ENCODE data around the gene EEIG2.
A peak's percentile ranks its signal among the peaks of the same experiment; 100 is the strongest.
"Not testable (repeated sequence)": the region's sequence is repeated elsewhere in the genome, so short reads cannot be mapped to it uniquely, and the experiment has no call there.

Gene EEIG2

GRCh38 chr1:108534759-108535158 is 25.1 kb upstream of the EEIG2 start:
- no peak overlapping the region for H3K4me3 ChIP-seq (ENCODE audit: low read depth, low read length)
- no peak for DNase-seq (ENCODE audit: low read depth)
- no peak for TF ChIP-seq CTCF (IDR thresholded peaks at IDR 0.05; ENCODE audit: low read depth, low read length, missing control alignments)

- H3K4me3 ChIP-seq (ENCODE audit: low read depth, low read length); DNase-seq (ENCODE audit: low read depth): not testable (repeated sequence)
Observed at GRCh38 chr1:108535315-108535897, 24.5 kb upstream of the EEIG2 start.

- not testable (repeated sequence) for H3K4me3 ChIP-seq (ENCODE audit: low read depth, low read length); DNase-seq (ENCODE audit: low read depth)
Observed at GRCh38 chr1:108536021-108536420, 23.9 kb upstream of the EEIG2 start.

- H3K4me3 ChIP-seq (ENCODE audit: low read depth, low read length); DNase-seq (ENCODE audit: low read depth): not testable (repeated sequence)
Observed at GRCh38 chr1:108536791-108537190, 23.1 kb upstream of the EEIG2 start.

GRCh38 chr1:108537976-108538375 is 21.9 kb upstream of the EEIG2 start:
- no peak for DNase-seq (ENCODE audit: low read depth)
- TF ChIP-seq CTCF (IDR thresholded peaks at IDR 0.05; ENCODE audit: low read depth, low read length, missing control alignments): no peak
- no peak overlapping the region for H3K4me3 ChIP-seq (ENCODE audit: low read depth, low read length)

- DNase-seq (ENCODE audit: low read depth): no peak
- TF ChIP-seq CTCF (IDR thresholded peaks at IDR 0.05; ENCODE audit: low read depth, low read length, missing control alignments): no peak
- no peak overlapping the region for H3K4me3 ChIP-seq (ENCODE audit: low read depth, low read length)
Observed at GRCh38 chr1:108540977-108541376, 18.9 kb upstream of the EEIG2 start.

- H3K4me3 ChIP-seq (ENCODE audit: low read depth, low read length): no peak overlapping the region
- no peak for DNase-seq (ENCODE audit: low read depth)
- no peak for TF ChIP-seq CTCF (IDR thresholded peaks at IDR 0.05; ENCODE audit: low read depth, low read length, missing control alignments)
Observed at GRCh38 chr1:108541861-108542260, 18.0 kb upstream of the EEIG2 start.

- DNase-seq (ENCODE audit: low read depth); H3K4me3 ChIP-seq (ENCODE audit: low read depth, low read length): not testable (repeated sequence)
Observed at GRCh38 chr1:108547493-108547892, 12.4 kb upstream of the EEIG2 start.

GRCh38 chr1:108551137-108551862 is 8.6 kb upstream of the EEIG2 start:
- TF ChIP-seq CTCF (IDR thresholded peaks at IDR 0.05; ENCODE audit: low read depth, low read length, missing control alignments): no peak
- peak; percentile 61 for DNase-seq (ENCODE audit: low read depth)
- H3K4me3 ChIP-seq (ENCODE audit: low read depth, low read length): no peak overlapping the region

All from GM12864 (cell line).